Uterus (tissue), 4 donors: ENCODE results near the gene AUTS2. TPM values are rescaled to one million over a fixed set of nuclear protein-coding genes. Genes with fewer than 3 reads are reported as not detected.

Experiments
- DNase-seq, 2 donors: peaks; one replicate each; pipeline ENCODE4 v3.0.0-alpha.2; 2019 to 2020
- H3K27ac ChIP-seq, 2 donors: fragments of 200-600 bp; sonication (generic); 1 replicate in 1 of 2; 2 replicates in 1 of 2; pipeline ENCODE4 v1.5.1; 2016 to 2018
- H3K27me3 ChIP-seq, 2 donors: fragments of 200-600 bp; sonication (generic); one replicate each; pipeline ENCODE4 v1.5.1; 2018 to 2019; ENCODE audit warnings: control low read depth in 1 of 2
- H3K36me3 ChIP-seq, 2 donors: fragments of 200-600 bp; sonication (generic); one replicate each; pipeline ENCODE4 v1.5.1; 2019; ENCODE audit warnings: control low read depth in 1 of 2
- H3K4me1 ChIP-seq, 2 donors: fragments of 200-600 bp; sonication (generic); one replicate each; pipeline ENCODE4 v1.5.1; 2018 to 2019; ENCODE audit warnings: control low read depth in 1 of 2
- H3K4me3 ChIP-seq, 2 donors: fragments of 200-600 bp; sonication (generic); 1 replicate in 1 of 2; 2 replicates in 1 of 2; pipeline ENCODE4 v1.5.1; 2018 to 2019; ENCODE audit warnings: mild to moderate bottlenecking in 1 of 2
- H3K9me3 ChIP-seq, 2 donors: fragments of 200-600 bp; sonication (generic); one replicate each; pipeline ENCODE4 v1.5.1; 2019; ENCODE audit warnings: control low read depth in 1 of 2
- CTCF ChIP-seq, 4 experiments: fragments of 200-600 bp in 2 of 4; fragments of 450-650 bp in 2 of 4; sonication (generic) in 2 of 4; IDR thresholded peaks; one replicate each; pipeline ENCODE4 v1.5.1; 2016 to 2019; ENCODE audit warnings: antibody characterized with exemption in 4 of 4, mild to moderate bottlenecking in 2 of 4, moderate library complexity in 1 of 4
- POLR2A ChIP-seq, 2 donors: fragments of 450-650 bp; IDR thresholded peaks; one replicate each; pipeline ENCODE4 v1.6.1; 2016; ENCODE audit warnings: antibody characterized with exemption in 2 of 2, mild to moderate bottlenecking in 1 of 2, moderate library complexity in 1 of 2
- intact Hi-C: fragments of 100-400 bp; cut with DNase I; formaldehyde crosslinking; loops from one replicate; pipeline ENCODE4 v1.15.1; 2023; ENCODE audit warnings: low total_unique reads
- total RNA-seq, 4 donors: library from RNA; depleted of rRNA in 3 of 4; stranded (reverse); fragments of >200 nt in 3 of 4; gene quantifications; one replicate each; pipeline versions ENCODE4 v1.1.0 to v1.2.4, GENCODE V29; 2014 to 2023
- donor health status: DM: yes; HTN: yes; CAD: no.

AUTS2 gene
- total RNA-seq, 4 donors from 2014 or later = 10.5 to 58.2 (median 30.0) TPM

- intact Hi-C loops = no loop called here
- H3K9me3 ChIP-seq = peaks cover 0 to 9% of the 10 kb centered on the region in 2 donors
Measured at GRCh38 chr7:70233776-70234175, 635.5 kb downstream of the AUTS2 start.

GRCh38 chr7:70237256-70237655 is 639.0 kb downstream of the AUTS2 start:
- H3K4me1 ChIP-seq = no peaks in the 10 kb centered on the region
- intact Hi-C loops = loop anchor here (5.0 kb wide), 1 partner anchor 955 kb away; no protein-coding TSS in a partner anchor
- no peaks in the 10 kb centered on the region for H3K9me3 ChIP-seq
- H3K4me3 ChIP-seq = no peak overlapping the region
- no peak overlapping the region for H3K27ac ChIP-seq
- H3K27me3 ChIP-seq = no peaks in the 10 kb centered on the region
- TF ChIP-seq POLR2A (IDR thresholded peaks at IDR 0.05) (no peak), CTCF (IDR thresholded peaks at IDR 0.05) (no peak)
- H3K36me3 ChIP-seq = no peaks in the 10 kb centered on the region
- no peak for DNase-seq

More at GRCh38 chr7:70233776-70234175, 635.5 kb downstream of the AUTS2 start:
- Histone ChIP-seq H3K4me3 (no peak overlapping the region), H3K36me3 (no peaks in the 10 kb centered on the region), H3K4me1 (no peaks in the 10 kb centered on the region), H3K27ac (no peak overlapping the region), H3K27me3 (no peaks in the 10 kb centered on the region)
- DNase-seq = no peak
- TF ChIP-seq CTCF (IDR thresholded peaks at IDR 0.05) = no peak
- TF ChIP-seq POLR2A (IDR thresholded peaks at IDR 0.05) = no peak

- Histone ChIP-seq H3K9me3 (no peaks in the 10 kb centered on the region), H3K36me3 (no peaks in the 10 kb centered on the region), H3K4me1 (no peaks in the 10 kb centered on the region), H3K27me3 (no peaks in the 10 kb centered on the region), H3K4me3 (no peak overlapping the region), H3K27ac (no peak overlapping the region)
- no peak for DNase-seq
- intact Hi-C loops = loop anchor here (5.0 kb wide), 1 partner anchor 954 kb away; no protein-coding TSS in a partner anchor
- no peak for TF ChIP-seq CTCF (IDR thresholded peaks at IDR 0.05)
- TF ChIP-seq POLR2A (IDR thresholded peaks at IDR 0.05) = no peak
Measured at GRCh38 chr7:70237831-70238575, 639.7 kb downstream of the AUTS2 start.

GRCh38 chr7:70239918-70240317 is 641.6 kb downstream of the AUTS2 start:
- TF ChIP-seq CTCF (IDR thresholded peaks at IDR 0.05) = no peak
- no peak for TF ChIP-seq POLR2A (IDR thresholded peaks at IDR 0.05)
- intact Hi-C loops = loop anchor here (5.0 kb wide), 1 partner anchor 952 kb away; no protein-coding TSS in a partner anchor
- Histone ChIP-seq H3K9me3 (no peaks in the 10 kb centered on the region), H3K27me3 (no peaks in the 10 kb centered on the region), H3K4me1 (no peaks in the 10 kb centered on the region), H3K27ac (no peak overlapping the region), H3K4me3 (no peak overlapping the region), H3K36me3 (no peaks in the 10 kb centered on the region)
- DNase-seq = no peak

- H3K4me3 ChIP-seq = no peak overlapping the region
- intact Hi-C loops = no loop called here
- TF ChIP-seq POLR2A (IDR thresholded peaks at IDR 0.05) = no peak
- no peak for TF ChIP-seq CTCF (IDR thresholded peaks at IDR 0.05)
- H3K27ac ChIP-seq = no peak overlapping the region
- H3K4me1 ChIP-seq = peaks cover 0 to 2% of the 10 kb centered on the region in 2 donors
- H3K9me3 ChIP-seq = no peaks in the 10 kb centered on the region
- H3K27me3 ChIP-seq = no peaks in the 10 kb centered on the region
- H3K36me3 ChIP-seq = no peaks in the 10 kb centered on the region
- no peak for DNase-seq
Measured at GRCh38 chr7:70240873-70241272, 642.6 kb downstream of the AUTS2 start.
